HG03060 (cell line): ENCODE measurements around the gene TFF2.

Source experiments
- ATAC-seq: cut with Tn5 transposase; IDR thresholded peaks from one replicate; pipeline ENCODE4 v1.9.1; 2021; ENCODE audit warnings: low read depth, moderate number of reproducible peaks; ENCODE audit not compliant: unreplicated experiment

Gene TFF2

DNA sequence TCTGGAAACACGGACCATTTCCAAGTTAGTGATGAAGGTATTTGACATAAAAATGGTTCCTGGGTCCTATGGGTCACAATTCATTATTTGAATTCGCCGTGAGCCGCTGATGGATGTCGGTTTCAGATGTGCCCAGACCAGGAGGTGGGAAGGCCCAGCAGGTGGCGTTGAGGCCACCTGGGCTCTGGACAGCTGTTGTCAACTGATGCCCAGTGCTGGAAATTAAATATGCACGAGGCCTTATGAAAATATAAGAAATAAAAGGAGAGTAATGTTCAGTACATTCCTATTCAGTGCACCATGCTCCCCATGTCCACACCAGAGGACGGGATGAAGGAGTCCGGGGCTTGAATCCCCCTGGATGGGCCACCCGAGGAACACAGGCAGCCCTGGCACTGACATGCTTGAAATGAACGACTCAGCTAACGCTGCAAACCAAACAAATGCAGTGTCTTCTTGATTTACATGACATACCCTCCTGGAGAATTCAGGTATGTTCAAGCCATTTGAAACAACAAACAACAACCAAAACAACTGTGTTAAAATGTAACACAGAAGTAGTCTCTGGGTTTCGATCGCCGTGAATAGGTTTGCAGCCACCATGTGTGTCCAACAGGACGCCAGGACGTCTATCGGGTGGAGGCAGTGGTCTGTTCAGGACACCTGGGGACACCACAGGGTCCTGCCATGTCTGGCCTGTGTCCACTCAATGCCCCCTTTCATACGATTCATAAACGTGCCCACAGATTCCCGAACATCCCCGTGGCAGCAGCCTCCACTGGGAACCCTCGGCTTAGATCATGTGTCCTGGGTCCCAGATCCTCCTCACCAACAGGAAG is 41.7 kb downstream of the TFF2 start:
- no peak for ATAC-seq

DNA sequence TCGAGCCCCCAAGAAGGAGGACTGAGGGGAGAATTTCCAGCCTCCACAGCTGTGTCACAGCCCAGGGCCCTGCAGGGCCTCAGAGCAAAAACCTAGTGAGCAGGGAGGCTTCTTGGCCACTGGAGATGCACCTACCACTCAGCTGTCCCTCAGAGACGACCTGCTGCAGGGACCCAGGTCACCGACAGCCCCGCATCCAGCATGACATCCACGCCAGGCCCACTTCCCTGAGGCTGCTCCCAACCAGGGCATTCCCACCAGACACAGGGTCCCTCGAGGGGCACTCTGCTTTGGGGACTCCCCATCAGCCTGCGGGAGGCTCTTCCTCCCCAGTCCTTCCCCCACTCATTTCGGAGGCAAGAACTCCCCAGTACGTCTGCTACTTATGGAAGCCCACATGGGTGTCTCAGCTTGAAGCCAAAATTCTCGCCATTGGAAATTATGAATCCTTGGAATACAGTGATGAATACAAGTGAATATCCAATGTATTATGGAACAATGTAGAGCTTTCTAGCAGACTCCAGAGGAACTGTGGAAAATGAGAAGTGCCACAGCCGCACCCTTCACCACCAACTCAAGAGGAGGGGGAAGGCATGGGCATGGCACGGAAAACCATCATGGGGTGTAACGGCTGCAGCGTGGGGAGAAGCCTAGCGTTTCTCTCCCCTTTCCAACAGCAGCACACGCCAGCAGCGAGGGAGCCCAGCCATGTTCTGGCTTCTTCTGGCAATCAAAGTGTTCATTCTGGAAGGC is 42.5 kb downstream of the TFF2 start:
- ATAC-seq: no peak

DNA sequence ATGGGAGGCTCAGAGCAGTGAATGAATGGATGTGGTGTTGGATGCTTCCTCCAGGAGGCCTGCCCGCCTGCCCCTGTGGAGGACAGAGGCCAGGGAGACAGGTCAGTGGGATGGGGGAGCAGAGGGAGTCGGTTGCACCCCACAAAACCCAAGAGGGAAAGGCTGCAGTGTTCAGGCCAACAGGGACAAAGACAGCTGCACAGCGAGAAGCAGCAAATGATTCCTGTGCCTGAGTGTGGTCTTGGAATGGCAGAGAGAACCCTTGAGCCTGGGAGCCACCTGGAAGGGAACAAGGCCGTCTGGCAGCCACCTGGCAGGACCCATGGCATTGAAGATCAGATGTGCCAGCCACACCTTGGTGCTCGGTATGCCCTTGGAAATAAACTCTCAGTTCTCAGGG is 43.7 kb downstream of the TFF2 start:
- no peak for ATAC-seq

DNA sequence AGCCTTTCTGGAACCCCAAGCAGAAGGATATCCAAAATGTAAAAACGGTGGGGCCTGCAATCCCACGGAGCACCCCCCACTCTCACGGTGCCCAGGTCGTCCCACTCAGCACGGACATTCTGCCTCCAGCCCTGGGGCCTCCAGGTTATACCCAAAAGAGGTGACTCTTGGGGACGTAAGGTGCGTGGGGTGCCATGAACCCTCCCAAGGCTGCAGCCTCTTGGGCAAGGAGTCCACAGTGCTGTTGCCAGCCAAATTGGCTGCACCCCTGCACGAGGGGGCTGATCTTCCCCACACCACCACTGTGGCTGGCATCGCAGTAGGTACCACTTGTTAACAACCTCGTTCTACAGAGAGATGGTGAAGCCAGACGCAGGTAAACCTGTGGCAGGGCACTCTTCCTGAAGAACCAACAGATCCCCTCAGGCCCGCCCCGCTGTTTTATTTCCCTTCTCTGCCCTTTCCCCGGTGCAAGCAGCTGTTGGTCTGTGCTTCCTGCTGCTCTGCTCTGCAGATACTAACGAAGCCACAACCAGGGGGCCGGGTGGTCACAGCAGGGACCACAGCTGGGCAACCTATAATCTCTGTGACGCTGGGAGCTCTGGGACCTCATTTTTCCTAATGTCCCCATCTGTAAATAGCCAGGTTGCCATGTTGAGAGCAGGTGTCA is 44.3 kb downstream of the TFF2 start:
- ATAC-seq: no peak

DNA sequence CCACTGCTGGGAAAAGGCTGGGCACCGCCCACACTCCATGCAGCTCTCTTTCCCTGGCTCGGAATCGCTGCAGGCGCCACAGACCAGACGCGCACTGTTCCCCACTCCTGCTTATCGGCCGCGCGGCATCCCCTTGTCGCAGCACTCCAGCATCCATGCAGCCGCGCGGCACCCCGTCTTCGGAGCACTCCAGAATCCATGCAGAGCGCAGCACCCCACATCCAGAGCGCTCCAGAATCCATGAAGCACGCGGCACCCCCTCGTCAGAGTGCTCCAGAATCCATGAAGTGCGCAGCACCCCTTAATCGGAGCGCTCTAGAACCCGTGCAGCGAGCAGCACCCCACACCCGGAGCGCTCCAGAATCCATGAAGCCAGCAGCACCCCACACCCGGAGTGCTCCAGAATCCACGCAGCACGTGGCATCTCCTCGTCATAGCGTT is 45.1 kb downstream of the TFF2 start:
- ATAC-seq: no peak

DNA sequence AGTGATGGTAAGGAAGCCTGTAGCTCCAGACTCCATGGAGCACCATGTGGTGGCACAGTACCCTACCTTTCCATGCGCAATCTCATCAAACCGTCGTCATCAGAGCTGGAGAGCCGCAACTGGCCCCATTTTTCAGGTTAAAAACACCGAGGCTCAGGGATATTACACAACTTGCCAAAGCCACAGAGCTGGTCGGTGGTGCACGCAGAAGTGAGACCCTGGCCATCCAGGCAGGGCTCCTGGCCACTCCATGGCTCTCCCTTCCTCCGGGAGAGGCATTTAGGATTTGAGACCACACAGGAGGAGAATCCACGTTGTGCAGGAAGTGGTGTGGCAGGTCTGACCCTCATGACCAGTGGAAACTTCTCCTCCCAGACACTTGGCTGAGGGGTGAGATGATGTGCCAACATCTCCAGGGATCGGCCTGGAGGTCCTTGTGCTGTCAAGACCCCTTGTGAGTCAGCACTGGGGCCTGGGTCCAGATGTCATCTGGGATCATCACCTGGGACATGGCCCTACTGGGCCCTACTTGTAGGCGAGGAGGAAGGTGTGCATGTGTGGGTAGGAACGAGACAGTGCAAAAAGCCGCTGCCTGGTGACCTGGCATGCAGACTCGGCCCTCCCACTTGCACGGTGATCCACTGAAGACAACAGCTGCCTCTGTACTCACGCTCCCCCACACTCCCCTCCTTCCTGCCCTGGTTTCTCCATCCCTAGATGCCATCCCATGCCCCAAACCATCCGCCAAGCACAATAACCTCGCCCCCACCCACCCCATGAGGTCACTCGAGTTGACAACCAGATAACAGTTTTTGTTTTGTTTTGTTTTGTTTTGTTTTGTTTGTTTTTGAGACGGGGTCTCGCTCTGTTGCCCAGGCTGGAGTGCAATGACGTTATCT is 46.0 kb downstream of the TFF2 start:
- ATAC-seq: no peak

DNA sequence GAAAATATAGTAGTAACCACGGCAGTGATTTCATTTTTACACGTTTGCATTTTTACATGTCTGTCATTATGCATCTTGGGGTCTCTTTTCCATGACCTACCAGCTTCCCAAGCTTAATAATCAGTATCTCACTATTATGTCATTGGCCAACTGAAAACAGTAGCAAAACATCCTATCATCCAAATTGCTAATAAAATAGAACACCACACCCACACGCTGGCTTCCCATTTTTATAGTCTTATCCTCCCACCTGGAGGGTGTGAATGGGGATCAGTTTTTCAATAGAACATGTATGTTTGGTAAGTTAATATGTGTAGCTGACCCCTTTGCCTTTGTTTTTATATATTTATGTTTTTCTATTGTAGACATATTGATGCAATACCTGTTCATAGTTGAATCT is 47.4 kb downstream of the TFF2 start:
- ATAC-seq: no peak

DNA sequence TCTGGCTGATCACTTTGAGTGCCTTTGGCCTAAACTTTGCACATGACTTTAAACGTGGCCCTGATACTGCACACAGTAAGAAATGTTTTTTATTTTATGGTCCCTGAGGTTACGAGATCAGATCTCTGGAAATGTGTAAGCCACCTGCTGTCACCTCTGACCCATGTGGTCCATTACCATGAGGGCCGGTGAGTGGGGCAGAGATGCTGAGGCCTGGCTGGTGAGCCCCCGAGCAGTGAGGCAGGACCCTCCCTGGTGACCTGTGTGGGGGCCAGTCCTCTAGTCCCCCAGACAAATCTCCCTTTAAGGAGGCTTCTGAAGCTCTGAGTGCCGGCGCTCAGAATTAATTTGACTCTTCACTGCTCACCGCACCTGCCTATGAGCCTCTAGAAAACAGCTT is 48.0 kb downstream of the TFF2 start:
- ATAC-seq: no peak

DNA sequence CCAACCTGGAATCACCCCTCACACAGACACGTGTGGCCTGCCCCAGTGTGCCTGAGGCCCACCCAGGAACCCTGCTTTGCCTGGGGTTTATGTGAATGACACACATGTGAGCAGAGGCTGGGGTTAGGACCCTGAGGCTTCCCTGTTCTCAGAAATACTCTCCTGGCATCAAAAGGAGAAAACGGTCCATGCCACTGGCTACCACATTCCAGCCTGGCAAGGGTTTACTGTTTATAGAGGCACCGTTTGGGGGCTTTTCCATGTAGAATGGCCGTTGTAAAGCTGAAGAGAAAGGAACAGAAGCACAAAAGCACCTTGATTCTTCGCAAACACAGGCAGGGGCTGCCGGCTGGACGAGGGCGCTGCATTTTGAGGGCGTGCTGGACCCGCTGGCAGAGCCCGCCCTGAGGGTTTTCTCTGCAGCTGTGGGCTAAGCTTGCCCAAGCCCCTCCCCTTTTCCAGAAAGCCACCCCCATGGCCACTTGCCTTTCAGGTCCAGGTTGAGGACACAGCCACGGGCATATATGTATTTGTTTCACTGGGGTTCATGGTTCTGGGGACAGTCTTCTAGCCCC is 48.6 kb downstream of the TFF2 start:
- ATAC-seq: no peak

DNA sequence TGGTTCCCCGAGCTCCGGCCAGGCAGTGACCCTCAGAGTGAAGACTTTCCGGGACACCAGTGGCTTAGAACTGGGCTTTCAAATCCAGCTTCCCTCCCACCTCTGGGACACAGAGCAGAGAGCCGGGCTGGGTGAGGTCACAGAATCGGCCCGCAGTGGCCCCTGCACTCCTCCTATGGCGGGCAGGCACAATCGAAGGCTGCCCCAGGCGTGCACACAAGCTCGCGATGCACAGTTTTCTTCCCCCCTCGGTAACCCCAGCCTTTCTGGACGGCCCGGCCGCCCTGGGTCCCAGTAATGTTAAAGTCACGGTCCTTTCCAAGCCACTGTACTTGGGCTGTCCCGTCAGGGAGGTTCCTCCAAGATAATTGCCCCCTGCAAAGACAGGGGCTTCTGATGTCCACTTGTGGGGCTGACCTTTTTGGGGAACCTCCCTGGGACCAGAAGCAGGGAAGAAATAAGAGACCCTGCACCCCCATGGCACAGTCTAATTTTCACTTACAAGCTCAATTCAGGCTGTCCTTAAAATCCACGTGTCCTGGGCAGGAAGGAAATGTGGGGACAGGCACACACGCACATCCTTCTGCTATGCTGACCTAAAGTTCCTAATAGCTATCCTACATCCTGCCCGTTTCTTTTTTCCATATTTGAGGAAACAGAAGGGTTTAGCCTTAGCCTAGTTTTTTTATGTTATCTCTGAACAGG is 49.3 kb downstream of the TFF2 start:
- ATAC-seq: no peak

DNA sequence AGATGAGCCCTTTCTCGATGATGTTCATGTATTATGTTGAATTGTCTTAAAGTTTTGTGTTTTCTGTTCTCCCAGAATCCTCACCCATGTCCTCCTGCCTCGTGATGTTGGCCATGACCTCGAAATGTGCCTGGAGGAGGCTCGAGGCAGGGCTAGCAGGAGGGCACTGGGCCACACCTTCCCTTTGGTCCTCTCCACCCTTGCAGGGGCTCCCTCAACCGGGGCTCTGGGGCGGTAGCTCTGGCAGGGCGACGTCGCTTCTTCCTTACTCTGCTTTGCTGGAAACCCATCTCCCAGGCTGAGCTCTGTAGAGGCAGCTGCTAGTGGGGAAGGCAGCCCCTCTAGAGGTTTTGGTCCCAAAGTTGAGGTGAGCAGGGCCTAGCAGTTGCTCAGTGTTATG is 49.8 kb downstream of the TFF2 start:
- ATAC-seq: no peak

DNA sequence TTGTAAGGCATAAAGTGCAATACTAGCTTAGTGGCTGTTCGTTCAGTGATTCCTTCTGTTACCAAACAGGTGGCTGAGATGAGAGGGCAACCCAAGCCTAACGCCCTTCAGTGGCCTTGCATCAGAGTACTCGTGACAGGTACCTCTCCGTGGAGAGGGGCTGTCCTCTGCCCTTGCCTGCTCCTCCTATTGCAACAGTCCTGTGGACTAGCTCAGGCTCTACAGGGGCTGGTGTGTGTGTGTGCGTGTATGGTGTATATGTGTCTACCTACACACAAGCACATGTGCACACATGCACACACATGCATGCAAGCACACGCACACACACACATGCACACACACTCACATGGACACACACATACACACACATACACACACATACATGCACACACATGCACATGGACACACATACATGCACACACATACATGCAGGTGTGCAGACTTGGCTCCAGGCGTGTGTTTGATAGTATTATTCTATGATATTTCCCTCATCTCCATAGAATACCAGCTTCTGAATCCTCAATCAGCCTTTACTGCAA is 50.7 kb downstream of the TFF2 start:
- ATAC-seq: no peak

DNA sequence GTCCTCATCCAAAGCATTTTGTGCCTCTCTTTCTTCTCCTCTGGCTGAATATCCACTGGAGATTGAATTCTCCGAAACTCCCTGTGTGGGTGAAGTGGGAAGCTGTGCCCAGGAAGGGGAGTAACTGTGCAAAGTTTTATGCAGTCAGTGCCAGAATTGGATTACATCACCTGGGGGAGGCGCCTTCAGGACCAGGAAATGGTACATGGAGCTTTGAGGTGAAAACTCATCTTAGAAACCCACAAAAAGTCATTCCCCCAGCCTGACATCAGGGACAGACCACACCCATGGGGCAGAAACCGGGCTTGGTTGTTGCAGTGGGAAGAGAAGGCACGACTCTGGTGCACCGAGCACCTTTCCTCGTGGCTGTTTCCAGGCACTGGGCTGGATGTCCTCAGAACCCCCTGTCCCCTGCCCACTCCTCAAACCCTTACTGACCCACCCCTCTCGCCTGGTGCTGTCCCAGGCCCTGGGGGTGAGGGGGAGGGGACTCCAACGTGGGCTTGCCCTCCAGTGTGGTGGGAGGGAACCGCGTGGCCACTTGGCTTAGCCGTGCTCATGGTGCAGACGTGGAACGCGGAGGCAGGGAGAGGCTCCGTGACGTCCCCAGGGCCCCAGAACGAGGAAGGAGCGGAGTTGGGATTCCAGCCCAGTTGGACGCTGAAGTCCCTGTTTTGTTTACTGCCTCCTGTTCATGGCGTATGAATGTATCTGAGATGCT is 51.3 kb downstream of the TFF2 start:
- no peak for ATAC-seq

DNA sequence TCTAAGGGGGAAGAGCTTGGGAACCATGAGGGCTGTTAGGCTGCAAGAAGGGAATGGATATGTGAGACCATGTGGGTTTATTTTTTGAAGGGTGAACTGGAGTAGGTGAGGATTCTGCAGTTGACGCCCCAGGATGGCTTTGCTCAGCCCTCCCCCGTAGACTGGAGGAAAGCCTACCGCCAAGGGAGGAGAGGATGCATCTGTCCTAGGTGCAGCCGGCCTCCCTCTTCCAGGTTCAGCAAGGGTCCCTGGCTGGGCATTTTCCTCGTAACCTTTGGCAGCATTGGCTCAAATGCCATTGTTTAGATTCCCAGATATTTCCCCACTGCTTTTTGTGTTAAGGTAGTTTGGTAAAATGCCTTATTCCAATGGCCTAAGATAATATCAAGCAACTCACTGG is 52.1 kb downstream of the TFF2 start:
- no peak for ATAC-seq

DNA sequence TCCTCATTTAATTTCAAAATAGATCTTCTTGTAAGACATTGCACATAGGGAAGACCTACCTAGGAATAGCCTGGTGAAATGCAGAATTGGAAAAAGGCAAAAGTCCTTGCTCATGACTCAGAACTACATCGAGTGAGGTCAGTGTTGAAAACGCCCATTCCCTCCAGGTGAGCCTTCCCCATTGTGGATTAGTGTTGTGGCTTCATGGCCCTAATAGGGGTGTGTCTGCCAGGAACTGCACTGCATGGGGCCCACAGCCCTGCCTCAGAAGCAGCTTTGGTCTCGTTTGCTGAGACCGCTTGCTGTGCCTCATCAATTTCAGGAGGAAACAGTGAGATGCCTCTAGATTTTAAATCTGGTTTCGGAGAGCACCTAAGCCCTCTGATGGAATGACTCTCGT is 52.6 kb downstream of the TFF2 start:
- ATAC-seq: no peak

DNA sequence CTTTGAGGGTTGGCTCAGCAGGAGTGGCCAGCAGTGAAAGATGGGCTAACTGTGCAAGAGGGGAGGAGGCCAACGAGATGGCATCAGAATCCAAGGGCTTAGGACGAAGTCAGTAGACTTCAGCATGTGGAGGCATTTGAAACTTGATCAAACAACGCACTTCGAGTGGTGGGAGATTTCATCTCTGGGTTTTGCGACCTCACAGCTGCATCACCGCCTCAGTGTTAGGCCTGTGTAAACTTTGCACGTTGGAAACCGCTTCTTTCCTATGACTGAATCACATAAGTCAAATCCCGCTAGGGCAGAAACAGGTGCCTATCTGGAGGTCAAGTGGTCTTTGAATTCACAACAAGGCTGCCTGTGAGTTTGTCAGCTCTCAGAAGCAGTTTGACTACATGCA is 53.4 kb downstream of the TFF2 start:
- ATAC-seq: no peak

DNA sequence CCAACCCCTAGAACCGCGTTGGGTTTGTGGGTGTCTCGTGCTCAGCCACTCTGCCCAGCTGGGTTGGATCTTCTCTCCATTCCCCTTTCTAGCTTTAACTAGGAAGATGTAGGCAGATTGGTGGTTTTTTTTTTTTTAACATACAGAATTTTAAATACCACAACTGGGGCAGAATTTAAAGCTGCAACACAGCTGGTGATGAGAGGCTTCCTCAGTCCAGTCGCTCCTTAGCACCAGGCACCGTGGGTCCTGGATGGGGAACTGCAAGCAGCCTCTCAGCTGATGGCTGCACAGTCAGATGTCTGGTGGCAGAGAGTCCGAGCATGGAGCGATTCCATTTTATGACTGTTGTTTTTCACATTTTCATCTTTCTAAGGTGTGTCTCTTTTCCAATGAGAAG is 54.3 kb downstream of the TFF2 start:
- ATAC-seq: no peak
